ENCODE data around the gene HDGFL1.

HDGFL1 gene

DNA sequence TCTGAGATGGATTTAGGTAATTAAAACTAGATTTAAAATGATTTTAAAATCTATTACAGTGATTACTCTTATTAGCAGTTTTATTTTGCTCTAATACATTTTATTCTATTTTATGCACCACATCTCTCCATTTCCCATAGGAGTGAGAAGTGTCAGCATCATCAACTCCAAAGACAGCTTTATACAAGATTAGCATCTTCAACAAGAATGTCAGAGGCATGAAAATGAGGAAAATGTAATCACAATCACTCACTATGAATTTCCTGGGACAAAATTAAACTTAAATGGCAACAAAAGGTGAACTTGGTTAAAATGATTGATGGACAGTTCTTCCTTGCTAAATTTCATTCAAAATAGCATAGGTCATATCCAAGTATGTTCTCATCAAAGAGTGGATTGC lies 19.8 kb downstream of the HDGFL1 start:
- TF ChIP-seq, protein P1, sequence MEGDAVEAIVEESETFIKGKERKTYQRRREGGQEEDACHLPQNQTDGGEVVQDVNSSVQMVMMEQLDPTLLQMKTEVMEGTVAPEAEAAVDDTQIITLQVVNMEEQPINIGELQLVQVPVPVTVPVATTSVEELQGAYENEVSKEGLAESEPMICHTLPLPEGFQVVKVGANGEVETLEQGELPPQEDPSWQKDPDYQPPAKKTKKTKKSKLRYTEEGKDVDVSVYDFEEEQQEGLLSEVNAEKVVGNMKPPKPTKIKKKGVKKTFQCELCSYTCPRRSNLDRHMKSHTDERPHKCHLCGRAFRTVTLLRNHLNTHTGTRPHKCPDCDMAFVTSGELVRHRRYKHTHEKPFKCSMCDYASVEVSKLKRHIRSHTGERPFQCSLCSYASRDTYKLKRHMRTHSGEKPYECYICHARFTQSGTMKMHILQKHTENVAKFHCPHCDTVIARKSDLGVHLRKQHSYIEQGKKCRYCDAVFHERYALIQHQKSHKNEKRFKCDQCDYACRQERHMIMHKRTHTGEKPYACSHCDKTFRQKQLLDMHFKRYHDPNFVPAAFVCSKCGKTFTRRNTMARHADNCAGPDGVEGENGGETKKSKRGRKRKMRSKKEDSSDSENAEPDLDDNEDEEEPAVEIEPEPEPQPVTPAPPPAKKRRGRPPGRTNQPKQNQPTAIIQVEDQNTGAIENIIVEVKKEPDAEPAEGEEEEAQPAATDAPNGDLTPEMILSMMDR (conservative IDR thresholded peaks at IDR 0.05; ENCODE audit: low read depth, low read length), result no peak
- H3K4me3 ChIP-seq (ENCODE audit: low read length), result no peak overlapping the region
- DNase-seq (ENCODE audit: low read depth), result no peak

DNA sequence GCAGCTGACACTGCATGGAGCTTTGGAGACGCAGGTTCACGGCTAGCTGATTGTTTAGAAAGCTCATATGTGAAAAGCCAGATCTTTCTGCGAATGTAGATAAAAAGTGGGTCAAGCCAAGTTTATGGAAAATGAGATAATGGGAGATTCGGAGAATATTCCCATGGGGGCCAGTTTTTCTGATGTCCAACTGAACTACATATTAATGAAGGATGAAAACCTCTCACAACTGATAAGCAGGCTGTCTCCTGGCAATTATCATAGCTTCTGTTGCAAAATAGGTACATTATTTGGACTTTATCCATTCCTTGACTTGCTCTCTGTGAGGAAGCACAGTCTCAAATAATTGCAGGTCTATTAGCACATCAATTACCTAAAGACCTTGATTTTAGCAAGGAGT lies 21.1 kb downstream of the HDGFL1 start:
- no peak overlapping the region for H3K4me3 ChIP-seq (ENCODE audit: low read length)
- no peak for DNase-seq (ENCODE audit: low read depth)
- TF ChIP-seq, protein P1 (conservative IDR thresholded peaks at IDR 0.05; ENCODE audit: low read depth, low read length), result no peak

DNA sequence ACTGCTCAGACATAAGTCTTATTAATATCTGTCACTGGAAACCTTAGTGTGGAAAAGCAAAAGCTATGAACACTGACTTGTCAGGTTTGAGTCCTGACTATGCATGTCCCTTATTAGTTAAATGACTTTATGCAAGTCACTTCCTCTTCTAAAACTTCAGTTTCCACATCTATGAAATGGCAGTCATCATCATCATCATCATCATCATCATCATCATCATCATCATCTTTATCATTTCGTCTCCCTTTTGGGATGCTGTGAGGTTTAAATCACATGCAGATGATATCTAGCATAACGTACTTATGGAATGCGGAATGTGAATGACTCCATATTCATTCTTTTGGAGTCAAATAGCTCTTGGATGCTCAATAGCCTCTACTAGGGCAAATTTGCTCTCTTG lies 24.5 kb downstream of the HDGFL1 start:
- TF ChIP-seq, protein P1 (conservative IDR thresholded peaks at IDR 0.05; ENCODE audit: low read depth, low read length), result no peak
- no peak overlapping the region for H3K4me3 ChIP-seq (ENCODE audit: low read length)

DNA sequence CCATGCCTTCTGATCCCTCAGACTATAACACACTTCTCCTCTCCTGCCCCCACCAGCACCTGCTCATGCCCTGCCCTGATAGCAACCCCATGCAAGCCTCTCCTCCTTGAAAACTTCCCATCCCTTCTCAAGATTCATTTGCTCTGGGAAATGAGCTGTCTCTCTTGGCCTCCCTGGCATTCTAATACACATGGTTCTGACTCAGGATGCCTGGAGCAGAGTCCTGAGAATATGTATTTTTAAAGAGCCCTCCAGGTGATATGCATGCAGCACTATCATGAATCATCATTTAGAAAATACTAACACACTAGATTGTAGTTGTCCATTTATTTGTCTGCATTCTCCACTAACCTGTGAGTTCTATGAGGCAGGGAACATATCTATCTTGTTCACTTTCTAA lies 26.6 kb downstream of the HDGFL1 start:
- no peak for DNase-seq (ENCODE audit: low read depth)

More for the DNA sequence above, 24.5 kb downstream of the HDGFL1 start:
- no peak for DNase-seq (ENCODE audit: low read depth)

DNA sequence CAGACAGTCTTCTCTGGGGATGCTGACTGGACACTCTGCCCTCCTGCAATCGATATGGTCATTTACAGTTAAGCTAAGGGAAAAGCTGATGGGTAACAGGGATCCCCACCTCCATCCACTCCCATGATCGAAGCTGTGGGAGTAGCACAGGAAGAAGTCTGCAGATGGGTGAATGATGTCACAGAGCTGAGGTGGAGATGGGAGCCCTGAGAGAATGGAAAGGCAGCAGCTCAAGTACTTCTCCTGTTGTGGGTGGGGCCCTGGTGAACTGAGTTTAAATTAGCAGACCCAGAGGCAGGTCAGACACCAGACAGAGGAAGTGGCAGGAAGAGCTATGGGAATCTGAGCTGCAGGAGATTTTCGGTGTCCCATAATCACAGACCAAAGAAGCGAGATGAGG lies 29.0 kb downstream of the HDGFL1 start:
- DNase-seq (ENCODE audit: low read depth), result no peak
- TF ChIP-seq, protein P1 (conservative IDR thresholded peaks at IDR 0.05; ENCODE audit: low read depth, low read length), result no peak
- H3K4me3 ChIP-seq (ENCODE audit: low read length), result no peak overlapping the region

More for the DNA sequence above, 26.6 kb downstream of the HDGFL1 start:
- H3K4me3 ChIP-seq (ENCODE audit: low read length), result no peak overlapping the region
- TF ChIP-seq, protein P1 (conservative IDR thresholded peaks at IDR 0.05; ENCODE audit: low read depth, low read length), result no peak

DNA sequence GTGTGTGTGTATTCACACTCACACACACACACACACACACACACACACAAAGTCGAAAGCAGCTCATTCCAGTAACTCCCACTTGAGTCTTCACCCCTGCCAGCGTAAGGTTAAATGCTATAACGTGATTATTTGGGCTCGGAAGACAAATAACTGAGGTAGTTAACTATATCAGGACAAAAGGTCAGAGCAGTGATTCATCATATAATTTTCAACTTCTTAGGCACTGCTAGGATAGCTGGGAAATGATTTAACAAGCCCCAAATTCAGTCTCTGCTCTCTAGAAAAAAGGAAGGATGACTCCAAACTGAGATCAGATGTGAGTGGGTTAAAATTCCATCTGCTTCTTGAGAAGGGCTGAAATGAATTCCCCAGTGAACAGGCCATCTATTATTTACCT lies 30.7 kb downstream of the HDGFL1 start:
- TF ChIP-seq, protein P1 (conservative IDR thresholded peaks at IDR 0.05; ENCODE audit: low read depth, low read length), result no peak
- no peak for DNase-seq (ENCODE audit: low read depth)
- H3K4me3 ChIP-seq (ENCODE audit: low read length), result no peak overlapping the region

DNA sequence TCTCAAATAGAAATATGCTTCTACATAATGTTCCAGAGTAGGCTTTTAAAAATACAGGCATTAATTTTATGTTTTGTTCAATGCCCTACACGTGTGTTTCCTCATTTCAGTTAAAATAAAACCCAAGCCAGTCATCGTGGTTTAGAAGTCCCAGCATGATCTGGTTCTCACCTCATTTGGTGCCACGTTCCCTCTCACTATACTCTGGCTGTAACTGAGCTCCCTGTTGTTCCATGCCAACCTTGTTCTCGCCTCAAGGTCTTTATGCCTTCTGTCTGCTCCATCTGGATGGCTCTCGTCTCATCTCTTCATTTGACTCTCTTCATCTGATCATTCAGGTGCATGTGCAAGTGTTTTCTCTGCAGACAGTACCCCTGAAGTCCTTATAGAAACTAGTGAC lies 32.6 kb downstream of the HDGFL1 start:
- TF ChIP-seq, protein P1 (conservative IDR thresholded peaks at IDR 0.05; ENCODE audit: low read depth, low read length), result no peak
- H3K4me3 ChIP-seq (ENCODE audit: low read length), result no peak overlapping the region
- DNase-seq (ENCODE audit: low read depth), result no peak

All from retinal pigment epithelial cell (primary cell).